Fibroblast of lung (primary cell): ENCODE data around the gene KCTD2.

Experiments used
- CTCF ChIP-seq, 2 donors: IDR thresholded peaks in 1 of 2; conservative IDR thresholded peaks in 1 of 2; 1 replicate in 1 of 2; 2 replicates in 1 of 2; pipeline ENCODE4 v1.5.1; 2011 to 2012; ENCODE audit warnings: low read length in 2 of 2, control low read depth in 1 of 2, inconsistent platforms in 1 of 2, low read depth in 1 of 2, mild to moderate bottlenecking in 1 of 2
- EZH2 ChIP-seq: IDR thresholded peaks from 2 replicates; pipeline ENCODE4 v1.5.1; 2012; ENCODE audit warnings: low read length, control low read depth, mild to moderate bottlenecking; ENCODE audit errors: missing control alignments

- no peak for TF ChIP-seq CTCF (conservative IDR thresholded peaks at IDR 0.05 in 1 of 2, IDR thresholded peaks at IDR 0.05 in 1 of 2; ENCODE audit: low read depth in 1 of 2, low read length in 2 of 2)
- no peak for TF ChIP-seq EZH2
These were observed at the start of gene KCTD2, which contains the start of gene ATP5PD for GRCh38 chr17:75046407-75047289.
